Limb (tissue), 2 donors: Measurements from ENCODE around the gene DGKD.

Experiments used
- DNase-seq, 2 donors: peaks; one replicate each; pipeline ENCODE4 v3.0.0-alpha.2; 2016; ENCODE audit errors: extremely low spot score in 2 of 2

Gene DGKD

DNA sequence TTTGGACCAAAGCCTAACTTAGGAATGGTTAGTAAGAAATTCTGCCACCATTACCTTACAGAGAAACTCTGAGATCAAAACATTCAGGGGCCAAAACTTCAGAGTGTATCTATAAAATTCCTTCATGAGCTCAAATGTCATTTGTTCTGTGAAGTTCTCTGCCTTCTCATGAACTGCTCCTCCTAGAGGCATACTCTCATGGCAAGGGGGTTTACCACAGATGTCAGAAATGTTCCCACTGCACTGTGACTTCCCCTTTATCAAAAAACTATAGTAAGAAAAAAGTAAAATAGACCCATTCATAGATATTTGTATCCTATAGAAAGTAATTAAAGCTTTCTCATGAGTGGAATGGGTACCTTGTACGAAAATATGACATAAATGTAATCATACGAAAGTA lies 143.8 kb downstream of the DGKD start:
- DNase-seq = no peak

DNA sequence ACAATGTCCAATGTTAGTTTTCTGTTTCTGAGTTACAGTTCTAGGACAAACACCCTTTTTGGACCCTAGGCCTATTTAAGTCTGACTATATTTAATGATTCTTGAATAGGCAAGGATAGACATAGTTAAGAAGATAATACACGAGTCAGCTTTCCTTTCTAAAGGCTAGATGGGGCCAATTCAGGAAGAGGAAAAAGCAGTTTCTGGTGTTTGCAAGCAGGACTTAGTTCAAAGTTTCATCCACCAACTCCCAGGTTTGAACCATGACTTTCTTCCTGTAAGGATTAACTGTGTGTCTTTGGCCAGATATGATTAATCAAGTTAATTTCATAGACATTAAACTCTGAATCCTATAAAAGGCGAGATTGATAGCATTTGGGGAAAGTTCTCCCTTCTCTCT lies 145.6 kb downstream of the DGKD start:
- DNase-seq = no peak

- no peak for DNase-seq
These were observed 147.1 kb downstream of the DGKD start for GRCh38 chr2:233501198-233502076.

DNA sequence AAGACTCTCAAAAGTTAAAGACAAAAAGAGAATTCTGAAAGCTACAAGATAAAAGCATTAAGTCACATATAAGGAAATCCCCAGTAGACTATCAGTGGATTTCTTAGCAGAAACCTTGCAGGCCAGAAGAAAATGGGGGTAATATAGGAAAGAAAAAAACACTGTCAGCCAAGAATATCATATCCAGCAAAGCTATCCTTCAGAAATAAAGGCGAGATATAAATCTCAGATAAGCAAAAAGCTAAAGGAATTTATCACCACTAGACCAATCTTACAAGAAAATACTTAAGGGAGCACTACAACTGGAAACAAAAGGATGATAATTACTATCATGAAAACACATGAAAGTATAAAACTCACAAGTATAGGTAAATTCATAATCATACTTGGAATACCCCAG lies 149.2 kb downstream of the DGKD start:
- no peak for DNase-seq

DNA sequence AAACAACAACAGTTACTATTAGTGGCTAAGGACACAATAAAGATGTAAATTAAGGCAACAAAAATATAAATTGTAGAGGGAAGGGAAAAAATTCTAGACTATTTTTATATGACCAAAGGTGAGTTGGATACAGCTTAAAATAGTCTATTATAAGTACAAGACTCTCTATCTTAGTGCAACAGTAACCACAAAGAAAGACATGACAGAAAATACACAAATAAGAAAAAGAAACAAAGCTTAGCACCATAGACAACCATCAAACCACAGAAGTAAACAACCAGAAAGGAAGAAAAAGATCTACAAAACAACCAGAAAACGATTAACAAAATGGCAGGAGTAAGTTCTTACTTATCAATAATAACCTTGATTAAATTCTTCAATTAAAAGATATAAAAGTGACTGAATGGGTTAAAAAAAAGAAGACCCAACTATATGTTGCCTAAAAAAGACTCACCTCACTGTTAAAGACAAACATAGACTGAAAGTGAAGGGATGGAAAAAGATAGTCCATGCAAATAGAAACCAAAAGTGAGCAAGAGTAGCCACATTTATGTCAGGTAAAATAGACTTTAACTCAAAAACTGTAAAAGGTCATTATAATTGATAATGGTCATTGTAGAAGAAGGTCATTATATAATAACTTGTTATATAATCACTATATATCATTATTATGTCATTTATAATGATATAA lies 149.8 kb downstream of the DGKD start:
- DNase-seq = no peak

GRCh38 chr2:233513953-233514655 lies 159.8 kb downstream of the DGKD start:
- DNase-seq = no peak

DNA sequence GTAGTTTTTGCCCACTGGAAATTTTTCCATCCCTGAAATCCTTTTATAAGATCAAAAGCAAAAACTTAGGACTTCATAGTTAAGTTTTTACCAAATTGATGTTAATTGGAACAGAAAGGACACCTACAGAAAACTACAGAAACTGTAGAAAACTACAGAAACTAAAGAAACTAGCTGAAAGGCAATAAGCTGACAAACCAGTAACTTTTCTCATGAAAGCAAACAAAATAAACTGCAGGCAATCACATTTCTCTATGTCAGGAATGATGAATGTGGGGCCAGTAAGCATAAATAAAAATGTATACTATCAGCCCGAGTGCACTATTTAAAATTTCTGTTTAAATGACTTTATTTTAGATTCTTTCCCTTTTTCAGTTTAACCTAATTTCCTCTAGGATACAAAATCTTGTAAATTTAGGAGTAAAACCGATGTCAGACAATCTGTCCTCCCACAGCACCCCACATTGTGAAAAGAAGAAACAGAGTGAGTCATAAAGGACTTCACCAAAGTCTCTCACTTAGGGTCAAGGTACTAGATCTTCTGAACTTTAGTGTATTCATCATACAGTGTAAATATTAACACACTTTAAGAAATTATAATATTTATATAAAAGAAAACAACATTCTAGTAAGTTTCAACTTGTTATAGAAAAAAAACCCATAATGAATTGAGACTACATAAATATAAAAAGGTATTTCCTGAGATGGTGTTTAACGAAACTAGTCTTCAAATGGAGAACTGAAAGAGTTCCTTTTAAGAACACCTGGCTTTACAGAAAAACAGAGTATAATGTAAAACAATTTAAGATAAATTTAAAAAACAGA lies 165.7 kb downstream of the DGKD start:
- DNase-seq = no peak
